Measurements from ENCODE around the gene CDC42EP1. TPM values are rescaled to one million over a fixed set of nuclear protein-coding genes. Genes with fewer than 3 reads are reported as not detected.

Gene CDC42EP1
- total and polyA plus RNA-seq, 2 donors (not counting 3 experiments of a cell fraction or from before 2014, with no cell fraction given), result 82.2 to 141 TPM

- Histone ChIP-seq H3K9me1 (replicated peaks; ENCODE audit: control insufficient read depth, extremely low read depth, insufficient read depth, low read length) (no peaks in the 10 kb centered on the region), H3K36me3 (ENCODE audit: control insufficient read depth in 2 of 2, extremely low read depth in 1 of 2, insufficient read depth in 2 of 2, low read length in 2 of 2) (no peaks in the 10 kb centered on the region), H3K9ac (replicated peaks; ENCODE audit: extremely low read depth, insufficient read depth, low read length) (no peak overlapping the region), H4K20me1 (replicated peaks; ENCODE audit: control insufficient read depth, extremely low read depth, insufficient read depth, low read length) (no peaks in the 10 kb centered on the region), H3K79me2 (ENCODE audit: control insufficient read depth, insufficient read depth, low read length) (no peaks in the 10 kb centered on the region), H3K4me3 (replicated peaks in 1 of 3; ENCODE audit: insufficient read depth in 1 of 3, low read depth in 1 of 3, low read length in 3 of 3) (no peak overlapping the region), H2AFZ (ENCODE audit: low read depth, low read length) (no peak overlapping the region), H3K9me3 (replicated peaks; ENCODE audit: control insufficient read depth, insufficient read depth, low read length) (no peaks in the 10 kb centered on the region), H3K27me3 (ENCODE audit: control insufficient read depth in 2 of 2, insufficient read depth in 2 of 2, low read length in 2 of 2) (no peaks in the 10 kb centered on the region), H3K4me1 (ENCODE audit: control insufficient read depth, extremely low read depth, insufficient read depth, low read length) (peaks cover 33% of the 10 kb centered on the region), H3K4me2 (ENCODE audit: insufficient read depth, low read length) (no peak overlapping the region), H3K27ac (ENCODE audit: insufficient read depth, low read depth, low read length) (no peak overlapping the region)
- BruUV-seq (replicated peaks), result no TSS peak
- DNase-seq (ENCODE audit: low read depth, low spot score) (no peak), FAIRE-seq (no peak)
- dilution Hi-C loops (cut with MboI; ENCODE audit: extremely low pct_ligation_motif_present, low sequenced_read_pairs) (no loop called here), intact Hi-C loops (cut with micrococcal nuclease) (no loop called here)
- ChIA-PET CTCF (interaction anchor here (1.5 to 16.0 kb wide), 2 partner anchors 11 to 39 kb away, joined by 5 to 977 read pairs; partner anchors contain the start of gene CDC42EP1), POLR2A (no interaction called here)
- TF ChIP-seq JUN (IDR thresholded peaks at IDR 0.05; ENCODE audit: borderline replicate concordance, insufficient read depth, insufficient read length, low read depth), result no peak
- TF ChIP-seq GATA2 (IDR thresholded peaks at IDR 0.05; ENCODE audit: insufficient read depth, insufficient read length, low read depth, low read length), result no peak
- TF ChIP-seq POLR2A (IDR thresholded peaks at IDR 0.05; ENCODE audit: low read depth, low read length), result no peak
- no peak for TF ChIP-seq MYC (IDR thresholded peaks at IDR 0.05; ENCODE audit: low read depth, low read length)
- TF ChIP-seq FOS (IDR thresholded peaks at IDR 0.05; ENCODE audit: borderline replicate concordance, insufficient read depth, low read length), result no peak
- no peak for TF ChIP-seq EZH2 (IDR thresholded peaks at IDR 0.05; ENCODE audit: borderline replicate concordance, low read depth, low read length, severe bottlenecking)
- no peak for TF ChIP-seq POLR2AphosphoS5 (IDR thresholded peaks at IDR 0.05; ENCODE audit: insufficient read depth, low read depth, low read length)
- no peak for TF ChIP-seq MAX (IDR thresholded peaks at IDR 0.05; ENCODE audit: insufficient read depth, insufficient read length)
- TF ChIP-seq CTCF (IDR thresholded peaks at IDR 0.05; ENCODE audit: extremely low read depth in 1 of 2, insufficient read depth in 1 of 2, low read depth in 1 of 2, low read length in 2 of 2), result no peak
Observed at GRCh38 chr22:37553725-37554124, 6.6 kb upstream of the CDC42EP1 start.

Measured in endothelial cell of umbilical vein (primary cell).